Epithelial cell of umbilical artery (primary cell): ENCODE measurements around the gene ATP8B2. TPM values are rescaled to one million over a fixed set of nuclear protein-coding genes. Genes with fewer than 3 reads are reported as not detected.

ENCODE experiments used
- total RNA-seq: library from RNA; depleted of rRNA; stranded (reverse); fragments of >200 nt; gene quantifications from 2 replicates; pipeline ENCODE4 v1.2.3, GENCODE V29; 2014

ATP8B2 gene, protein sequence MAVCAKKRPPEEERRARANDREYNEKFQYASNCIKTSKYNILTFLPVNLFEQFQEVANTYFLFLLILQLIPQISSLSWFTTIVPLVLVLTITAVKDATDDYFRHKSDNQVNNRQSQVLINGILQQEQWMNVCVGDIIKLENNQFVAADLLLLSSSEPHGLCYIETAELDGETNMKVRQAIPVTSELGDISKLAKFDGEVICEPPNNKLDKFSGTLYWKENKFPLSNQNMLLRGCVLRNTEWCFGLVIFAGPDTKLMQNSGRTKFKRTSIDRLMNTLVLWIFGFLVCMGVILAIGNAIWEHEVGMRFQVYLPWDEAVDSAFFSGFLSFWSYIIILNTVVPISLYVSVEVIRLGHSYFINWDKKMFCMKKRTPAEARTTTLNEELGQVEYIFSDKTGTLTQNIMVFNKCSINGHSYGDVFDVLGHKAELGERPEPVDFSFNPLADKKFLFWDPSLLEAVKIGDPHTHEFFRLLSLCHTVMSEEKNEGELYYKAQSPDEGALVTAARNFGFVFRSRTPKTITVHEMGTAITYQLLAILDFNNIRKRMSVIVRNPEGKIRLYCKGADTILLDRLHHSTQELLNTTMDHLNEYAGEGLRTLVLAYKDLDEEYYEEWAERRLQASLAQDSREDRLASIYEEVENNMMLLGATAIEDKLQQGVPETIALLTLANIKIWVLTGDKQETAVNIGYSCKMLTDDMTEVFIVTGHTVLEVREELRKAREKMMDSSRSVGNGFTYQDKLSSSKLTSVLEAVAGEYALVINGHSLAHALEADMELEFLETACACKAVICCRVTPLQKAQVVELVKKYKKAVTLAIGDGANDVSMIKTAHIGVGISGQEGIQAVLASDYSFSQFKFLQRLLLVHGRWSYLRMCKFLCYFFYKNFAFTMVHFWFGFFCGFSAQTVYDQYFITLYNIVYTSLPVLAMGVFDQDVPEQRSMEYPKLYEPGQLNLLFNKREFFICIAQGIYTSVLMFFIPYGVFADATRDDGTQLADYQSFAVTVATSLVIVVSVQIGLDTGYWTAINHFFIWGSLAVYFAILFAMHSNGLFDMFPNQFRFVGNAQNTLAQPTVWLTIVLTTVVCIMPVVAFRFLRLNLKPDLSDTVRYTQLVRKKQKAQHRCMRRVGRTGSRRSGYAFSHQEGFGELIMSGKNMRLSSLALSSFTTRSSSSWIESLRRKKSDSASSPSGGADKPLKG
- 67.9 and 95.4 TPM in 2 replicates for total RNA-seq

GRCh38 chr1:154324669-154325582 lies at the start of gene ATP8B2:
ATP8B2 (plus strand) TSS chr1:154325525; CDS start chr1:154328142, 2,617 bp downstream.

GRCh38 chr1:154320882-154321608 lies 4.3 kb upstream of the ATP8B2 start, which contains the start of gene AQP10:
AQP10 (plus strand) TSS chr1:154321093; CDS start chr1:154321156, 63 bp downstream.

Other genes with a start within 250 kb of the ATP8B2 start
- gene NUP210L, start 170.5 kb upstream of the ATP8B2 start, total RNA-seq: under 0.01 TPM in 1 of 2 replicates, not detected in the other
- gene TPM3, start 133.4 kb upstream of the ATP8B2 start, total RNA-seq: 794 and 906 TPM in 2 replicates
- gene CFAP141, start 119.2 kb upstream of the ATP8B2 start, total RNA-seq: not detected in 2 replicates
- 45.5 and 57.3 TPM in 2 replicates for gene UBAP2L, start 104.6 kb upstream of the ATP8B2 start, total RNA-seq
- gene HAX1, start 52.9 kb upstream of the ATP8B2 start, total RNA-seq: 124 and 186 TPM in 2 replicates
- under 0.01 TPM in 1 of 2 replicates, not detected in the other for gene AQP10, start 4.4 kb upstream of the ATP8B2 start, total RNA-seq
- gene IL6R, start 79.8 kb downstream of the ATP8B2 start, total RNA-seq: 0.65 and 4.1 TPM in 2 replicates
- gene TDRD10, start 176.7 kb downstream of the ATP8B2 start, total RNA-seq: 1.5 and 3.2 TPM in 2 replicates
- 30.9 and 47.4 TPM in 2 replicates for gene SHE, start 176.9 kb downstream of the ATP8B2 start, total RNA-seq
- 29.6 and 32.8 TPM in 2 replicates for gene UBE2Q1, start 233.1 kb downstream of the ATP8B2 start, total RNA-seq
- gene CHRNB2, start 242.3 kb downstream of the ATP8B2 start, total RNA-seq: not detected in 2 replicates